GM21528 (cell line): Measurements from ENCODE around the gene CDKAL1.
"Not testable (repeated sequence)": the region's sequence is repeated elsewhere in the genome, so short reads cannot be mapped to it uniquely, and the experiment has no call there.

Source experiments
- ATAC-seq: cut with Tn5 transposase; IDR thresholded peaks from one replicate; pipeline ENCODE4 v1.9.1; 2021; ENCODE audit warnings: mild to moderate bottlenecking, moderate library complexity; ENCODE audit not compliant: unreplicated experiment, low FRiP score

CDKAL1 gene

DNA sequence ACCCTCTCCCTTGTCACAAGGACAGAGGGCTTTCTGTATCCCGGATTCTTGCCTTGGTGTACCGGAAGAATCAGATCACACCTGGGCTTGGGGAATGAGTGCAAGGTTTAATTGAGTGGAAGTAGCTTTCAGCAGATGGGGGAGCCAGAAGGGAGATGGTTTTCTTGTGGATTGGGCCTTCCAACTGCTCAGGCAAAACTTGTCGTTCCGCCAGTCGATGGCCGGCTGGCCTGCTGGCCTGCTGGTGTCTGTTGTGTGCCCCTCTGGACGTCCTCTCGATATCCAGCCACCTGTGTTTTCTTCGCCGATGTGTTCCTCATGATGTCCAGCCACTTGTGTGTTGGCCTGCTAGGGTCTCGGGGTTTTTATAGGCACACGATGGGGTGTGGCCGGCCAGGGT lies 168.1 kb downstream of the CDKAL1 start:
- no peak for ATAC-seq

DNA sequence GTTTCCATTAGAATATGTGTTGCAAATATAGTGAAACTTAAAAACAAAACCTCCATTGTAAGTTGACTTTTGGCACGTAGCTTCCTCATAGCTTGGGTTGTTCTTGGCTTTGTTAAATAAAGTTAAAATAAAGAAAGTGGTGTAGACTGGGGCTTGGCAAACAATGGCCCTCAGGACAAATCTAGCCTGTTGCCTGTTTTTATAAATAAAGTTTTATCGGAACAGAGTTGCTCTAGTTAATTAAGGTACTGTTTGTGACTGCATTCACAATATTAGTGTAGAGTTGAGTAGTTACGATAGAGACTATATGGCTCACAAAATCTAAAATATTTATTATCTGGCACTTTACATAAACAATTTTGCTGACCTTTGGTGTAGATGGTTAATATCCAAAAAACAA lies 168.8 kb downstream of the CDKAL1 start:
- no peak for ATAC-seq

DNA sequence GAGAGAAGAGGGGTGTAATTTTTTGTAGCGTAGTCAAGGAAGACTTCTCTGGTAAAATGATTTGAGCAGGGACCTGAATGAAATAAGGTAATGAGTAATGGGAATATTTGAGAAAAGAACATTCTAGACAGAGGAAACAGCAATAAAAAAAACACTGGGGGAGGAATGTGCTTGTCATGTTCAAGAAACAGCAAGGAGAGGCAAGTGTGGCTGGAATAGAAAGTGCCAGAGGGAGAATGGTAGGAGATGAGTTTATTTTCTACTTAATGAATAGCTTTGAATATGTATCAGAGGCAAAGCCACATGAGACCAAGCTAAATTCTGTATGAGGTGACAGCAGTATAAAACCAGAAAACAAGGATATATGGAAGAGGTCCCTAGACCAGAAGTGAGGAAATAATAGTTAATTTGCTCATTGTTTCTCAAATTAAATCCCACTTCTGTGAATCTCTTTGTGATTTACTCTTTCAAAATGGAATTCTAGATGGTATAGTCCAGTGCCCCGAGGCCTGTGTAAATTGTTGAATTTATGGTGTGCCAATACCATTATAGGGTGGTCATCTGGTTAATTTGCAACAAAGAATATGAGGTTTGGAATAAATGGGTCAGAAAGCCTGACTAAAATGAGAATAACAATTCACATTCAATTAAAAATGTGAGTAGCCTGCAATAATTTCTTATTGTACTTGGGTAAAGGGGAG lies 170.2 kb downstream of the CDKAL1 start:
- no peak for ATAC-seq

DNA sequence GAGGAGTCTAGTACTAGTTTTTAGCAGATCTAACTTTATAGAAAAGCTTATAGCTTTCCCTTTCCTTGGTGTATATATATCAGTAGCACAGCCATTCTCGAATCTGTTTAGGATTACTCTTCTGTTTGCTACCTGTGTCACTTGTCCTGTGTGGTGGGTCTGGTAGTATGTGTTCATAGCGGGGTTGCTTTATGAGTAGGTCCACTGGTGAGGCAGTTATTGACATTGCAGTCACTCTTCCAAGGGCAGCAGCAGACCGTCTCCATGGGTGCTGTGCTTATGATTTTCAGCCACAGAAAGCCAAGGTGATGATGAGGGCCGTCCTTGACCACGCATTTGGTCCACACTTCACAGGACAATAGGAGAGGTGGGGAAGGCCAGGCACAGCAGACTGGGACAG lies 171.5 kb downstream of the CDKAL1 start:
- no peak for ATAC-seq

DNA sequence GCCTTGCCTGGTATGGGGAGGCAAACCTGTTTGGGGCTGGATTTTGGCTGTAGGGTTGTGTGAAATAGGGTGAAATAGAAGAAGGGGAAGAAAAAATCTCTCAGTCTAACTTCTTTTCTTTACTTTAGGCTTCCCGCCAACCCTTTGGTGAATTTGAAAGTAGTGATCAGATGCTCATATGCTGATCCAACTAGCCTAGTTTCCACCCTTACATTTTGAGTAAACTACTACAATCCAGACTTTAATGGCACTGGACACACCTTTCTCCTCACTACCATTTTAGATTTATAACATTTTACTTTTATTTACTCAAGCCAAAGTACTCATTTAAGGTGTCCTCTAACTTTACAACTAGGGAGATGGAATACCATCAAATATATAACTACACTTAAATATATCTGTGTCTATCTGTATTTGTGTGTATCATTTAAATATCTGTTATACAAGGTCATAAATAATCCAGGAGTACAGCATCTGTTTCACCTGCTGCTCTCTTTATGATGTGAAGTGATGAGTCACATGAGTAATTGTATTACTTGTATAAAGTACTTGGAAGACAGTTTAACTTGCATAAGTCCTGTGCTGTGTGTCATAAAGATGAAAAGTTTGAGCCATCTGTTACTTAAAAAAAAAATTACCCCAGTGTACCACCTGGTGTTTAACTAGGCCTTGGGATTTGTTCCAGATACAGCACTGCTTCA lies 172.1 kb downstream of the CDKAL1 start:
- ATAC-seq = no peak

DNA sequence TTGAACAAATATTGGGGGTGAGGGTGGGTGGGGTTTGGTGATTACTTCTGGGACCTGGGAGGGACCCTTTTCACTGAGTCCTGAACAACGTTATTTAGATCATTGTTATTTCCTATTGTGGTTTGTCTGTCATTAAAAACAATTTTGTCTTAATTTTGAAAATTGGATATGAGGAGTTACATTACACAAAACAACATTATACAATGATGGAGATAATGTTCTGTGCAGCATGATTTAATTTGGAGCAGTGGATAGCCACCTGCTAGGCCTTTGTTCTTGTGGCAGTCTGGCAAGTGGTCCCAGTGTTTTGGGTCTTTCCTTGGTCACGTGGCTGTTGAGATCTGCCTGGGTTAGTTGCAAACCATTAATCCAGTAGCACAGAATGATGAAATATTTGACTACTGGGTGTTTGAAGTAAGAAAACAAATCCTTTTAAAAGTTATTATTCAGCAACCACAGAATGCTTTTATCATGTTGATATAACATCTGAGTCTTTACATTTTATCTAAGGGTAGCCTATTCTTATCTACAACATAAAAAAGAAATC lies 172.8 kb downstream of the CDKAL1 start:
- ATAC-seq = no peak

DNA sequence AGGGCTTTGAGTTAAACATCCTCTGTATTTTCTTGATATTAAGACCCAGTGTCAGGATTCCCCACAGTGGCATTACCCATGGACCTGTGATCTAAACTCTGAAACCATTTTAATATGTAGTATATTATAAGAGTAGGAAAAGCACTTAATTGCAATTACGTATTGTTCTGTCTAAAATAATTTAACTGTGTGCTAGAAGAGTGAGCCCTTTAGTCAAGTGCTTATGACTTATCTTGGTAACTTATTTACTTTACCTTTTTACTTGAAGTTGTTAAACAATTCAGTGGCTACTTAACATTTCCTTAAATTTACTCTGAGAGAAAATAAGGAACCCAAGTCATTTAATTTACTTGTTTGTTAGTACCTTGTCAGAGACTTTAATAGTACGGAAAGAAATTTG lies 173.6 kb downstream of the CDKAL1 start:
- no peak for ATAC-seq

DNA sequence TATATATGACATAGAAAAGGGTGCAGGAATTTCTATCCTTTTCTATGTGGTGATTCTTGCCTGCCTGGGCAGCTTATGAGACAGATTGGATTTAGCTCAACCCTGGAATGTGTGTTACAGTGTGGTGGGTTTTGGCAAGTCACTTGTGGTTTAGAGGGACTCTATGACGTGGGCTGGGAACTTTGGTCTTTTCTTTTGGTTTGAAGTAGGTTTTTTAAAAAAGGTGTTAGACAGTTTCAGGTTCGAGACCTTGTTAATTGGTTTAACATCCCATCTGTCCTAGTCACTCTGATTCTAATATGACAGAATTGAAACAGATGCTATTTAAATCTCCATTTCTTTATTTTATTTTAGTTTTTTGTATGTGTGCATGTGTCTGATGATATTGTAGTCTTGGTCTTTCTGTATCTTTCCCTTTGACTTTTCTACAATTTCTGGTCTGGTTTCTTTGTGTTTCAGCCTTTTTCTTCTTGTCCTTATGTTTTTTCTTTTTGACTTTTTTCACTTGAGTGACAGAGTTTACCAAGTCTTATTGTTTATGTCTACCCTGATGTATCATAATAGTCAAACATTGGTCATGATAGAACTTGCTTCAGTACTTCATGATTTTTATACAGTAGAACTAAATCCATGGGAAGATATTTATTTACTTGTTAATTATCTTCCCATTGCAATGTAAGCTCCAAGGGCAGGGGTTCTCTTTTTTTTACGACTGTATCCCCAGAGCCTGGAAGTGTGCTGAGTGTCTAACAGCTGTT lies 174.3 kb downstream of the CDKAL1 start:
- peak; percentile 67 for ATAC-seq

DNA sequence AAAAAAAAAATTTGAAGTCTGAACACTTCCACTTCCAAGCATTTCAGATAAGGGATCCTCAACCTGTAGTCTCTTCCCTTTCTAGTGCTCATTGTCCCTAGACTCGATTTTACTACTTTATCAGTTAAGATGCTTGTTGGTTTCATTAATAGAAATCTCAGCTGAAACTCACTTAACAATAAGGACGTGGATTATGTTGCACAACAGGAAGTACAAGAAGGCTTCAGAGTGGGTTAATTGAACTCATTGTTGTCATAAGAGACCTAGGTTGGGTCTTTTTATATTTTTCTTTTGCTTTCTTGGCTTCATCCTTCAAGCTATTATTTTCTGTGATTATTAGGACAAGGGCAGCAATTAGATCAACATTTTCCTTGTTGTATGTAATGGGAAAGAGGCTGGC lies 175.2 kb downstream of the CDKAL1 start:
- no peak for ATAC-seq

DNA sequence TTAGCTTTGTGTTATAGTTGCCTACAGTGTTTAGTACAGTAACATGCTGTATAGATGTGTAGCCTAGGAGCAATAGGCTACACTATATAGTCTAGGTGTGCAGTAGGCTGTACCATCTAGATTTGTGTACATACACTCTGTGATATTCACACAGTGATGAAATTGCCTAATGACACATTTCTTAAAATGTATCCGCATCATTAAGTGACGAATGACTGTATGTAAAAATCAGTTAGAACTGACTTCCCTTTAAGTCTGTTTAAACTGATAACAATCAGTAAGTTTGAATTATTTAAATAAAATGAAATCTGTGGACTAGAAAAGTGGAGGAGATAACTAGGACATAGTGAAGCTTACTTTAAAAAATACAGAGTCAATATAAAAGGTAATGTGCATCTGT lies 176.1 kb downstream of the CDKAL1 start:
- ATAC-seq = no peak

DNA sequence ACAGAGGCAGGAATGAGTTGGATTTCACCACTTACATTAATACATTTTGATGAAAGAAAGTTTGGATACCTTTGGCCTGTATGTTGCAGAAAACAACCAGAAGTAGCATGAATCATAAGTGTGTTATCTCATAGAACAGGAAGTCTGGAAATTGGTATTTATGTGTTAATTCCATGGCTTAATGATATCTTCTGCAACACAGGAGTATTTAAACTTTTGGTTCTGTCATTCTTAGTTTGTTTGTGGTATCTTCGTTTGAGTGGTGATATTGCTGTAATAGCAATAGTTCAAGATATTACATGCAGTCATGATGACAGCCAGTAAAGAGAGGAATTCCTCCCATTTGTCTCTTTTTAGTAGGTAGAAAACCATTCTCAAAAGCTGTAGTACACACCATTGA lies 177.3 kb downstream of the CDKAL1 start:
- ATAC-seq = no peak

DNA sequence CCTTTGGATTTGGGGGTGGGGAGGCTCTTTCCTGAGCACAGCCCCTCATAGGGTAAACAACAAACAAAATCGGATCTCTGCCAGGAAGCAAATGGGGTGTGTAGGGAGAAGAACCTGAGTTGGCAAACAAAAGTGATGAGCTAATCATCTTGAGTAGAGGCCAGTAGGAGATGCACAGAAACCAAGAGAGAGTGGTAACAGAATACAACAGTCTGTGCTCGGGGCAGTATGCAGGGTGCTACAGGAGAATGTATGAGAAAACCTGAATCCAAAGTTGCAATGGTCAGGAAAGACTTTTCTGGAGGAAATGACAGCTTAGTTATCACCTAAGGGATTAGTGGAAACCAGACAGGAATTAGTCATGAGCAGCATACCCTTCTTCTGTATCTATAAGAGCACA lies 177.8 kb downstream of the CDKAL1 start:
- no peak for ATAC-seq

DNA sequence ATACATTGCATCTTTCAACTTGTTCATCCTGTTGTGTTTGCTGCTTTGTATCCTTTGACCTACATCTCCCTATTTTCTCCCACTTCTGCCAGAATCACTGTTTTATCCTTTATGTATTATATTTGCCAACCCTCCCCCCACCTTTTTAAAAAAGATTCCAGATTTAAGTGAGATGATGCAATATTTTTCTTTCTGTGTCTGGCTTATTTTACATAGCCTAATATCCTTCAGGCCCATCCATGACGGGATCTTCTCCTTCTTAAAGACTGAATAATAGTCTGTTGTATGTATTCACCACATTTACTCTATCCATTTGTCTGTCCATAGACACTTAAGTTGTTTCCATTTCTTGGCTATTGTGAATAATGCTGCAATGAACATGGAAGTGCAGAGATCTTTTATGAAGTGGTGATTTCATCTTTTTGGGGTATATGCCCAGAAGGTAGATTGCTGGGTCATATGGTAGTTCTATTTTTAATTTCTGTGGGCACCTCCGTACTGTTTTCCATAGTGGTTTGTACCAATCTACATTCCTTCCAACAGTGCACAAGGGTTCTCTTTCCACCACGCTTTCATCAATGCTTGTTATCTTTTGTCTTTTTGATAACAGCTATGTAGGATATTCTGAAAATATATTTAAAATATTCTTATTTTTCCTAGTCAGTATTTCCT lies 181.0 kb downstream of the CDKAL1 start:
- no peak for ATAC-seq

DNA sequence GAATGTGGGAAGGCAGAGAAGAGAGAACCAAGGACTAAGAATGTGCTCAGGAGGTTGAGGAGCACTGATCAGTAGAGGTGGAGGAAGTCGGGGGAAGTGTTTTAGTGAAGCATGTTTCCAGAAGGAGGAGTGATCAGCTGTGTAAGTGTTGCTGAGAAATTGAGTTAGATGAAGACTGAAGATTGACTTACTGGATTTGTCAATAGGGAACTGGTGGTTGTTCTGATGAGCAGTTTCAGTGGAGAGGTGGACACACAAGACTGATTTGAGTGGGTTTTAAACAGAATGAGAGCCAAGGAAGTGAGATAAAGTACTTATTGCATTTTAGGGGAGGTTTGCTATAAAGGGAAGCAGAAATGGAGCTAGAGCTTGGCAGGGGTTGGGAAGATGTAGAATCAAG lies 182.6 kb downstream of the CDKAL1 start:
- peak; percentile 82 for ATAC-seq

DNA sequence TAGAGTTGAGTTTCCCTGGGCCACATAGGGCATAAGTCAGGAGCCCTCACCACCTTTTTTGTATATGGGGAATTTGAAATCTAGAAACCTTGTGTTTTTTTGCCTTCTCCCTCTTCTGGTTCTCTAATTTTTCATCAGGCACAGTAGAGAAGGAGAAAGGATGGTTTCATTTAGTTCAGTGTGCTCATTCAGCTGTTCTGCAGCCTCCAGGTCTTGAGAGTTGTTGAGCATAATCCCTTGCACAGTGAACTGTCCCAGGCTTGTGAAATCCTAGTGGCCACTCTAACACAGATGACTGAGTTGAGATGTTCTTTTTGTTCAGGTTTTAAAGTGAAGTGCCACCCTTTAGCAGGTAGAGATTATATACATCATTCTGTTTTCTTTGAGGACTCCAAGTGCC lies 183.5 kb downstream of the CDKAL1 start:
- no peak for ATAC-seq

DNA sequence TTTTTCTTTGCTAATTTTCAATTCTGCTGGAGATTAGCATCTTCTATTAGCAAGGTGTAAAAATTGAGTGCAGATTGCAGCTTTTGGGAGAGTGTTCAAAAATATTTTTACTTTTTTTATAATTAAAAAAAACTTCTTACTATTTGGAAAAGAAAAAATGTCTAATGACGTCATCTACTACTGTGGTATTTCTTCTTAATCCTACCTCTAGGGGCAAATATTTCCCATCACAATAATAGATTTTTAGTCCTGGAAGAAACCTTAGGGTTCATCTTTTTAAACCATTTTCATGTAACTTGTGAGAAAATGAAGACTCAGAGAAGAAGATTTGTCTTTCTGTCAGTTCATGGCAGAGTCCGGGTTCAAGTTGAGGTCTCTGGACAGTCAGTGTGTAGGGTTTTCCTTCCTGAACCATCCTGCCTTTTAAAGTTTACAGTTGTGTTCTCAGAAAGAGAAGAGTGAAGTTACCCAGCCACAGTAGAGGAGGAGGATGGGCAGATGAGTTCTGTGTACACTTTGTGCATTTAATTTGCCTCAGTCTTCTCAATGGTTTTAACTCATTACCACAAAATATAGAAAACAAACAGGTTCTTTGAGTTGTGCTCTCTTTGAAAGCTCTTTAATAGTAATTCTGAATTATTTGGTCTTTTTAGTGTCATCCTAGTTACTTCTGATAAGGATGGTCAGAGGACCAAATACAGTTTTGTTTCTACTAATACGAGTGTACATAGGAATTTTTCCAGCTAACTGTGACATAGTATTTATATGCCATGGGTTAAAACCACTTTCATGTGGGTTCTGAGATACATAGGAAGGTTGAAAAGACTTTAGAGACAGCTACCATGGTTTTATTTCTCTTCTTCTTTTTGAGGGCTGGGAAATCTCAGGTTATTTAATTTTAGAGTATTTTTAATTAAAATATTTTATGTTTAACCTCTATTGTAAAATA lies 184.7 kb downstream of the CDKAL1 start:
- ATAC-seq = no peak

DNA sequence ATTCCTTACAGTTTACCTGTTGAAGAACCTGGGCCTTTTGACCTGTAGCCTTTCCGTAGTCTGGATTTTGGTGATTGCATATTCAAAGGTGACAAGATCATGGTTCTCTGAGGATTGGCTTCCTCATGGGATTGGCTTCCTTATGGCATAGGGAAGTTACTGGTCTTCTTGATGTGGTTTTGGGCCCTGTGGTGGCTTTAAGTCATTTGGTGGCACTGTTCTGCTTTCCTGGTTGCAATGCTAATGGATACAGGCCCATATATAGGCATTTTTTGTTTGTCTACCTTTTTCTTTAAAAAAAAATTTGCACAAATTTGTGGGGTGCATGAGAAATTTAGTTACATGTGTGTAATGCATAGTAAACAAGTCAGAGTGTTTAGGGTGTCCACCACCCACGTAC lies 185.7 kb downstream of the CDKAL1 start:
- no peak for ATAC-seq

DNA sequence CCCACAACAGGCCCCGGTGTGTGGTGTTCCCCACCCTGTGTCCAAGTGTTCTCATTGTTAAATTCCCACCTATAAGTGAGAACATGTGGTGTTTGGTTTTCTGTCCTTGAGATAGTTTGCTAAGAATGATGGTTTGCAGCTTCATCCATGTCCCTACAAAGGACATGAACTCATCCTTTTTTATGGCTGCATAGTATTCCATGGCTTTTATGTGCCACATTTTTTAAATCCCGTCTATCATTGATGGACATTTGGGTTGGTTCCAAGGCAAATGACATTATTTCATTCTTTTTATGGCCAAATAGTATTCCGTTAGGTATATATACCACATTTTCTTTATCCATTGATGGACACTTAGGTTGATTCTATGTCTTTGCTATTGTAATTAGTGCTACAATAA lies 186.9 kb downstream of the CDKAL1 start:
- not testable (repeated sequence) for ATAC-seq

DNA sequence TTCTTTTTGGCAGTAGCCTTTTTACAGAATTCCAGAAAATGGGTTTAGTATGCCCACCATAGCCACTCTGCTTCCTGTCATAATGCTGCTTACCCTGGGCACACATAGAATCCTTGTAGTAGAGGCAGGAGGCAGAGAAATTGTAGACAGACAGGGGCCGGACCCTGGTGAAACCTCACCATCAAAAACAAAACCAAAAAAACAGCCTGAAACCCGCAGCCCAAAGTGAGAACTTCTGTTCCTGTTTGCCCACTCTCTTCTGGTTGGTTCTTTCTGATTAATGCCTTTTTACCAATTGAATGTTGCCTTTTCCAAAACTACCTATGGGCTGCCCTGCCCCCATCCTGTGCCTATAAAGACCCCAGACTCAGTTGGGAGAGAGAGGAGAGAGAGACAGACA lies 188.2 kb downstream of the CDKAL1 start:
- no peak for ATAC-seq

DNA sequence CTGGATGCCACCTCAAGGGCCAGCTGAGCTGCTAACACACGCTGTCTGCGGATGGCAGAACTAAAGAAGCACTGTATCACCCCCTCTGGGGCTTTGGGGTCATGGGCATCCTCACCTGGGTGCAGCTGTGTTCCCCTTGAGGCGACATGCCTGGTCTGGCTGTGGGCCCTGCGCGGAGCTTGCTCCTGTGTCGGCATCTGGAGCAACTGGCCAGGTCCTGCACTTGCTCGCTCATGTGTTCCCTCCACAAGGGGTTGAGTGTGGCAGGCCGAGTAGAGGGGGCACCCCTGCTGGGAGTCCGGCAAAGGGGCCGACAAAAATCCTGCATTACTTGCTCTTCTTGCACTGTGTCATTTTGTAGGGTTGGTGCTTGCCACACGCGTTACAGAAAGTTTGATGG lies 189.0 kb downstream of the CDKAL1 start:
- ATAC-seq = no peak
